Erythroblast (primary cell): ENCODE results near the gene SLC29A3.

Experiments
- GATA1 ChIP-seq: IDR thresholded peaks from 2 replicates; pipeline ENCODE4 v1.6.1; 2011; ENCODE audit warnings: low read depth, mild to moderate bottlenecking, control low read depth, low read length, moderate library complexity
- POLR2A ChIP-seq: IDR thresholded peaks from 2 replicates; pipeline ENCODE4 v1.6.1; 2011; ENCODE audit warnings: mild to moderate bottlenecking, low read length

GRCh38 chr10:71397296-71398212 is 78.5 kb downstream of the SLC29A3 start:
- TF ChIP-seq POLR2A (no peak), GATA1 (no peak)
